GM21529 (cell line): ENCODE results near the gene ADPRHL1.

Source experiments
- ATAC-seq: cut with Tn5 transposase; IDR thresholded peaks from one replicate; pipeline ENCODE4 v1.9.1; 2021; ENCODE audit not compliant: unreplicated experiment

ADPRHL1 gene

DNA sequence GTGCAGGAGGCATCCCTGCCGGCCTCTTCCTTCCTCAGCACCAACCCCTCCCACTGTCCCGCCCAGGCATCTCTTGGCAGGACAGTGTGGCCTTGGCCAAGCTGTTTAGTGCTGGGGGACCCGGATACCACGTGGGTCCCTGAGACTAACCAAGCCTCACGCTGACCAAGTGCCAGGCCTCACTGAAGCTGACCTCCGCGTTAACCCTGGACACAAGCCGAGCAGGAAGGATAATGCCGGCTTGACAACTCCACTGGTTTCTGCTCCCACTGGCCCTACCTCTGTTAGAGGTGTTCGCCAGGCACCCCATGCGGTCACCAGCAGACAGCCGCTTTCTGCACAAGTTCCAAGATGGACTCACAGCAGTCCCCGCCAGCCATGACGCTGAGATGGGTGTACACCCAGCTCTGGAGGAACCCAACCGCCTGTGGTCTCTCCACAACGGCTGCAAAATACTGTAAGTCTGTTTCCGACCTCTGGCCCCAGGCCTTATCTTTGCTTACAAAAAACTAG lies 101.7 kb downstream of the ADPRHL1 start:
- ATAC-seq = no peak

DNA sequence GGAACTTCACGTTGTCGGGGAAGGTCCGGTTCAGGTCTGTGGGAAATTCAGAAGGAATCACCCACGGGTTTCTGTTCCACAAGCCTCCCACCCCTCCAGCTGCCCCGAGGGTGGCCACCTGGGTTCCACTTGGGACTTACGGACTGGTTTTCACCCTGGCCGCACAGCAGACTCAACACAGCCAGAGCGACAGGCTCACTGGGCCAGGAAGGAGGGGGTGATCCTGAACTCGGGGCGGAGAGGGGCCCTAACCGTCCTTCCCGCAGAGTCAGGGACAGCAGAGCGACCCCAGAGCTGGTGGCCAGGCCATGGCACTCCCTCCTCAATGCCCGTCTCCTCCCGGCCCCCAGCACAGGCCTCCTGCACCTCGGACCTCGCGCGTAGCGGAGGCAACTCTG lies 102.4 kb downstream of the ADPRHL1 start:
- no peak for ATAC-seq

DNA sequence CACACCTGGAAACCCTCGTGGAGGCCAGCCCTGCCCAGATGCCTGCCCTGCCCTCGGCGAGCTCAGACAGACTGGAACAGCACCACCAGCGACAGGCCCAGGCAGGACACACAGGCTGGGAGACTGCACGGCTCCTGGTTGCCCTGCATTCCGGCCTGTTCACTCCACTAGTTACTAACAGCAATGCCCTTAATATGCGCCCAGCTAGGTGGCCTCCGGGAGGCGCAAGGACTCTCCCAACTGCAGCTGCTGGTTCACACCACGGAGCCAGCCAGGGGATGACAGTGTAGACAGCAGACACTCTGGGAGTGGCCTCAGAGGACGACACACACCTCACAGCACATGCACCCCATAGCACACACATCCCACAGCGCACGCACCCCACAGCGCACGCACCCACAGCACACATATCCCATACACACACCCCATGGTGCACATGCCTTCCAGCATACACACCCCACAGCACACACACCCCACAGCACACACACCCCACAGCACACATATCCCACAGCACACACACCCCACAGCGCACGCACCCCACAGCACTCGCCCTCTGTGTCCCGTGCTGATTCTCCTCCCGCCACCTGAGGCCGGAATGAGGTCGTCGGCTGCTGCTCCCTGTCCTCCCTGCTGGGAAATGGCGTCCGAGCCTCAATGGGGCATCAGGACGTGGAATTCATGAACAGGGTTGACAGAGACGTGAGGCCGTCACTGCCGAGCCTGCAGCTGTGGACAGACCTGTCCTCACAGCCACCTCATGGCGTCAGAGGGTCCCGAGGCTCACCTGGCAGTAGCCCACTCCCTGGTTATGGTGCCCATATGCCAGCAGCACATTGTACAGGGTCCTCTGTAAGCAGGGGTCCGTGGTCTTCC lies 103.0 kb downstream of the ADPRHL1 start:
- ATAC-seq = no peak
